ENCODE data around the gene NAB2.

NAB2 gene

DNA sequence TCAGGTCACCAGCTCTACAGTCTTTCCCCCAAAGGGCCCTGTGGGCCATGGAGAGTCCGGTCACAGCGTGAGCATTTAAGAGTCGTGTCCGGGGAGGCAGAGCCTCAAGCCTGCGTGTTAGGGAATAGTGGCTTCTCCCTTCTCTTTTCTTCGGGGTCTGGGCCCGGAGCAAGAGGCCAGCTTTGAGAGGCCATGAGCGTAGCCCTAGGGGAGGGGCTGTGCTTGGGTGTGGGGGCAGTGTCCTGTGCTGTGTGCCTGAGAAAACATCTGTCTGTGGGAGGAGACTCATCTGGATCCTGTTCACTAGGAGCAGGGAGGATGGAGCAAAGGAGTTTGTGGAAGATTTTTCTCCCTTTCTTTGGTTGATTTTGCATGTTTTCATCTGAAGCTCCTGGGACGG lies 53.2 kb downstream of the NAB2 start:
- Histone ChIP-seq H3K27me3 (ENCODE audit: control insufficient read depth, insufficient read depth, low read length) (no peaks in the 10 kb centered on the region), H3K36me3 (ENCODE audit: control insufficient read depth, insufficient read depth, low read length) (peaks cover 90% of the 10 kb centered on the region), H3K27ac (ENCODE audit: low read depth, low read length) (no peak overlapping the region), H3K4me1 (ENCODE audit: control insufficient read depth, insufficient read depth, low read length) (no peaks in the 10 kb centered on the region), H3K9ac (ENCODE audit: low read depth, low read length) (no peak overlapping the region), H3K4me3 (ENCODE audit: low read depth, low read length) (no peak overlapping the region), H3K9me3 (ENCODE audit: control insufficient read depth, insufficient read depth, low read length) (no peaks in the 10 kb centered on the region)

DNA sequence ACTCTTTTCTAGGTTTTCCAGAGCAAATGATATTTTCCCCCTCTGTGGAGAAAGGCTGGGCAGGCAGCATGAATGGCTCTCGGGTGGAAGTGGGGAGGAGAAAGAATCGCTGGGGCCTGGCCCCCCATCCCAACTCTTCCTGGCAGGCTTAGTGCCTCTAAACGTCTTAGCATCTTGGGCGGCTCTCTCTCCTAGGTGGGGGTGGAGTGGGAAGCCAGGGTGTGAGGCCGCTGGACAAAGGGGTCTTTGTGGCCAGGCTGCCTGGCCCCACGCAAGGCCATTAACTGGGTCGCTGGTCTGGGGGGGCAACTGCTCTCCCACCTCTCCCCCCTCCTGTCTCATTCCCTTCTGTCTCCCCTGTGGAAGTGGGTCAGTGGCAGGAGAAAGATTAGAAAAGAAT lies 53.8 kb downstream of the NAB2 start:
- Histone ChIP-seq H3K27ac (ENCODE audit: low read depth, low read length) (no peak overlapping the region), H3K36me3 (ENCODE audit: control insufficient read depth, insufficient read depth, low read length) (peaks cover 97% of the 10 kb centered on the region), H3K4me3 (ENCODE audit: low read depth, low read length) (no peak overlapping the region), H3K9ac (ENCODE audit: low read depth, low read length) (no peak overlapping the region), H3K27me3 (ENCODE audit: control insufficient read depth, insufficient read depth, low read length) (no peaks in the 10 kb centered on the region), H3K4me1 (ENCODE audit: control insufficient read depth, insufficient read depth, low read length) (0 out of 2 replicates have a peak, but pooled peaks cover 4% of the 10 kb centered on the region), H3K9me3 (ENCODE audit: control insufficient read depth, insufficient read depth, low read length) (no peaks in the 10 kb centered on the region)

DNA sequence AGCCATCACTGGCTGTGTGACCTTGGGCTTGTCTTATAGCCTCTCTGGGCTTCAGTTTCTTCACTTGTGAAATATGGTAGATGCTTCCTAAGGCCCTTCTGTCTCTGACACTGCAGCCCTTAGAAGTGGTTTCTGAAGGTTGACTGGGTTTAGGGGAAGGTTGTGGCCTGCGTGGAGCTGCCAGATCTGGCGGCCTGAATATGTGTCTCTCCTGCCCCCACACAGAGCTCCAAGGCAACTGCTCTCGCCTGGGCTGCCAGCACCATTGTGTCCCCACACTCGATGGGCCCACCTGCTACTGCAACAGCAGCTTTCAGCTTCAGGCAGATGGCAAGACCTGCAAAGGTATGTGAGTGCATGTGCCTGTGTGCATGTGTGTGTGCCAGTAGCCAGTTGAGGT lies 54.5 kb downstream of the NAB2 start:
- Histone ChIP-seq H3K36me3 (ENCODE audit: control insufficient read depth, insufficient read depth, low read length) (peaks cover 100% of the 10 kb centered on the region), H3K4me3 (ENCODE audit: low read depth, low read length) (no peak overlapping the region), H3K27me3 (ENCODE audit: control insufficient read depth, insufficient read depth, low read length) (no peaks in the 10 kb centered on the region), H3K9ac (ENCODE audit: low read depth, low read length) (no peak overlapping the region), H3K27ac (ENCODE audit: low read depth, low read length) (no peak overlapping the region), H3K4me1 (ENCODE audit: control insufficient read depth, insufficient read depth, low read length) (0 out of 2 replicates have a peak, but pooled peaks cover 4% of the 10 kb centered on the region), H3K9me3 (ENCODE audit: control insufficient read depth, insufficient read depth, low read length) (no peaks in the 10 kb centered on the region)
